HepG2 (cell line): Measurements from ENCODE around the gene BHMT. TPM values are rescaled to one million over a fixed set of nuclear protein-coding genes. Genes with fewer than 3 reads are reported as not detected.

ENCODE experiments used
- ATF1 ChIP-seq: IDR thresholded peaks from 2 replicates; pipeline ENCODE4 v1.6.1; 2016; ENCODE audit warnings: mild to moderate bottlenecking, control low read depth
- E2F1 ChIP-seq: sonication (generic); formaldehyde crosslinking; IDR thresholded peaks from 2 replicates; pipeline ENCODE4 v1.5.0; 2020; ENCODE audit warnings: missing genetic modification reagents
- FOXO1 ChIP-seq: sonication (generic); formaldehyde crosslinking; IDR thresholded peaks from 2 replicates; pipeline ENCODE4 v1.4.0; 2020; ENCODE audit warnings: missing genetic modification reagents
- GZF1 ChIP-seq: sonication (generic); formaldehyde crosslinking; IDR thresholded peaks from 2 replicates; pipeline ENCODE4 v1.5.1; 2020; ENCODE audit warnings: mild to moderate bottlenecking, missing genetic modification reagents
- IKZF4 ChIP-seq: sonication (generic); formaldehyde crosslinking; IDR thresholded peaks from 2 replicates; pipeline ENCODE4 v1.5.1; 2020; ENCODE audit warnings: borderline replicate concordance, mild to moderate bottlenecking, low read depth, missing genetic modification reagents; ENCODE audit errors: not compliant biosample characterization
- LBX2 ChIP-seq: sonication (generic); formaldehyde crosslinking; IDR thresholded peaks from 2 replicates; pipeline ENCODE4 v1.5.0; 2020; ENCODE audit warnings: missing genetic modification reagents, mild to moderate bottlenecking, borderline replicate concordance
- SP5 ChIP-seq: IDR thresholded peaks from 2 replicates; pipeline ENCODE4 v1.6.1; 2016; ENCODE audit warnings: low read depth, borderline replicate concordance
- ZFP41 ChIP-seq: sonication (generic); formaldehyde crosslinking; IDR thresholded peaks from 2 replicates; pipeline ENCODE4 v1.4.0; 2020; ENCODE audit warnings: mild to moderate bottlenecking, missing genetic modification reagents, borderline replicate concordance
- ZNF367 ChIP-seq: sonication (generic); formaldehyde crosslinking; IDR thresholded peaks from 2 replicates; pipeline ENCODE4 v1.4.0; 2020; ENCODE audit warnings: missing genetic modification reagents, borderline replicate concordance
- ZNF562 ChIP-seq: sonication (generic); formaldehyde crosslinking; IDR thresholded peaks from 2 replicates; pipeline ENCODE4 v1.8.0; 2022; ENCODE audit warnings: missing genetic modification reagents, borderline replicate concordance
- ZNF746 ChIP-seq: sonication (generic); formaldehyde crosslinking; IDR thresholded peaks from 2 replicates; pipeline ENCODE4 v1.8.0; 2022; ENCODE audit warnings: mild to moderate bottlenecking, missing genetic modification reagents
- polyA plus RNA-seq, 8 experiments: library from polyadenylated mRNA; depleted of rRNA in 3 of 8; stranded (reverse) in 7 of 8; unstranded in 1 of 8; fragments of >200 nt; fragmentation: Illumina TruSeq in 4 of 8; extraction: Trizol in 4 of 8; gene quantifications; 2 replicates each; pipeline versions ENCODE4 v1.2.1 to v1.2.3, GENCODE V29; 2011 to 2016; ENCODE audit warnings: low read depth in 4 of 8, missing spikeins in 1 of 8, mixed read lengths in 1 of 8; ENCODE audit not compliant: insufficient read depth in 1 of 8
- total RNA-seq, 5 experiments: library from RNA; depleted of rRNA; stranded (reverse); fragments of >200 nt; fragmentation: Illumina TruSeq; extraction: Trizol; gene quantifications; 2 replicates each; pipeline ENCODE4 v1.2.3, GENCODE V29; 2016; ENCODE audit warnings: low read depth in 1 of 5
- TF ChIP-seq, protein P1 (sequence below): sonication (generic); formaldehyde crosslinking; IDR thresholded peaks from 2 replicates; pipeline ENCODE4 v1.8.1; 2023; ENCODE audit warnings: missing genetic modification reagents, inconsistent platforms, borderline replicate concordance
- TF ChIP-seq, protein P2 (sequence below): sonication (generic); formaldehyde crosslinking; IDR thresholded peaks from 2 replicates; pipeline ENCODE4 v1.9.0; 2021; ENCODE audit warnings: missing genetic modification reagents, borderline replicate concordance
- TF ChIP-seq, protein P3 (sequence below): sonication (generic); formaldehyde crosslinking; IDR thresholded peaks from 2 replicates; pipeline ENCODE4 v1.5.0; 2020; ENCODE audit warnings: mild to moderate bottlenecking, low read depth, missing genetic modification reagents, borderline replicate concordance
- TF ChIP-seq, protein P4 (sequence below): fragments of 450-650 bp; IDR thresholded peaks from 2 replicates; pipeline ENCODE4 v1.6.1; 2017
- TF ChIP-seq, protein P5 (sequence below): IDR thresholded peaks from 2 replicates; pipeline ENCODE4 v1.6.1; 2016
- TF ChIP-seq, protein P6 (sequence below): sonication (generic); formaldehyde crosslinking; IDR thresholded peaks from 2 replicates; pipeline ENCODE4 v1.4.0; 2020; ENCODE audit warnings: missing genetic modification reagents

The BHMT gene
- total and polyA plus RNA-seq, 2 of the 13 experiments (the other 11 are each of a cell fraction or from before 2014, with no cell fraction given), result 0.40 to 6.4 TPM

- TF ChIP-seq, protein P1, sequence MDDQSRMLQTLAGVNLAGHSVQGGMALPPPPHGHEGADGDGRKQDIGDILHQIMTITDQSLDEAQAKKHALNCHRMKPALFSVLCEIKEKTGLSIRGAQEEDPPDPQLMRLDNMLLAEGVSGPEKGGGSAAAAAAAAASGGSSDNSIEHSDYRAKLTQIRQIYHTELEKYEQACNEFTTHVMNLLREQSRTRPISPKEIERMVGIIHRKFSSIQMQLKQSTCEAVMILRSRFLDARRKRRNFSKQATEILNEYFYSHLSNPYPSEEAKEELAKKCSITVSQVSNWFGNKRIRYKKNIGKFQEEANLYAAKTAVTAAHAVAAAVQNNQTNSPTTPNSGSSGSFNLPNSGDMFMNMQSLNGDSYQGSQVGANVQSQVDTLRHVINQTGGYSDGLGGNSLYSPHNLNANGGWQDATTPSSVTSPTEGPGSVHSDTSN (CRISPR knock-in tag), result no peak
- TF ChIP-seq, protein P2, sequence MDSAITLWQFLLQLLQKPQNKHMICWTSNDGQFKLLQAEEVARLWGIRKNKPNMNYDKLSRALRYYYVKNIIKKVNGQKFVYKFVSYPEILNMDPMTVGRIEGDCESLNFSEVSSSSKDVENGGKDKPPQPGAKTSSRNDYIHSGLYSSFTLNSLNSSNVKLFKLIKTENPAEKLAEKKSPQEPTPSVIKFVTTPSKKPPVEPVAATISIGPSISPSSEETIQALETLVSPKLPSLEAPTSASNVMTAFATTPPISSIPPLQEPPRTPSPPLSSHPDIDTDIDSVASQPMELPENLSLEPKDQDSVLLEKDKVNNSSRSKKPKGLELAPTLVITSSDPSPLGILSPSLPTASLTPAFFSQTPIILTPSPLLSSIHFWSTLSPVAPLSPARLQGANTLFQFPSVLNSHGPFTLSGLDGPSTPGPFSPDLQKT (CRISPR knock-in tag), result no peak
- TF ChIP-seq ZFP41 (no peak), IKZF4 (CRISPR knock-in tag) (no peak), ZNF367 (CRISPR knock-in tag) (no peak), E2F1 (CRISPR knock-in tag) (no peak), LBX2 (no peak), GZF1 (CRISPR knock-in tag) (no peak), FOXO1 (no peak), ATF1 (CRISPR knock-in tag) (no peak), SP5 (CRISPR knock-in tag) (no peak), ZNF746 (CRISPR knock-in tag) (peak; percentile 23; the same call in 1 of the 2 replicates), ZNF562 (CRISPR knock-in tag) (no peak)
- TF ChIP-seq, protein P3, sequence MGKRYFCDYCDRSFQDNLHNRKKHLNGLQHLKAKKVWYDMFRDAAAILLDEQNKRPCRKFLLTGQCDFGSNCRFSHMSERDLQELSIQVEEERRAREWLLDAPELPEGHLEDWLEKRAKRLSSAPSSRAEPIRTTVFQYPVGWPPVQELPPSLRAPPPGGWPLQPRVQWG, result no peak
- TF ChIP-seq, protein P4, sequence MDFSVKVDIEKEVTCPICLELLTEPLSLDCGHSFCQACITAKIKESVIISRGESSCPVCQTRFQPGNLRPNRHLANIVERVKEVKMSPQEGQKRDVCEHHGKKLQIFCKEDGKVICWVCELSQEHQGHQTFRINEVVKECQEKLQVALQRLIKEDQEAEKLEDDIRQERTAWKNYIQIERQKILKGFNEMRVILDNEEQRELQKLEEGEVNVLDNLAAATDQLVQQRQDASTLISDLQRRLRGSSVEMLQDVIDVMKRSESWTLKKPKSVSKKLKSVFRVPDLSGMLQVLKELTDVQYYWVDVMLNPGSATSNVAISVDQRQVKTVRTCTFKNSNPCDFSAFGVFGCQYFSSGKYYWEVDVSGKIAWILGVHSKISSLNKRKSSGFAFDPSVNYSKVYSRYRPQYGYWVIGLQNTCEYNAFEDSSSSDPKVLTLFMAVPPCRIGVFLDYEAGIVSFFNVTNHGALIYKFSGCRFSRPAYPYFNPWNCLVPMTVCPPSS, result no peak
- TF ChIP-seq, protein P5, sequence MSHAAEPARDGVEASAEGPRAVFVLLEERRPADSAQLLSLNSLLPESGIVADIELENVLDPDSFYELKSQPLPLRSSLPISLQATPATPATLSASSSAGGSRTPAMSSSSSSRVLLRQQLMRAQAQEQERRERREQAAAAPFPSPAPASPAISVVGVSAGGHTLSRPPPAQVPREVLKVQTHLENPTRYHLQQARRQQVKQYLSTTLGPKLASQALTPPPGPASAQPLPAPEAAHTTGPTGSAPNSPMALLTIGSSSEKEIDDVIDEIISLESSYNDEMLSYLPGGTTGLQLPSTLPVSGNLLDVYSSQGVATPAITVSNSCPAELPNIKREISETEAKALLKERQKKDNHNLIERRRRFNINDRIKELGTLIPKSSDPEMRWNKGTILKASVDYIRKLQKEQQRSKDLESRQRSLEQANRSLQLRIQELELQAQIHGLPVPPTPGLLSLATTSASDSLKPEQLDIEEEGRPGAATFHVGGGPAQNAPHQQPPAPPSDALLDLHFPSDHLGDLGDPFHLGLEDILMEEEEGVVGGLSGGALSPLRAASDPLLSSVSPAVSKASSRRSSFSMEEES (CRISPR knock-in tag), result no peak
- TF ChIP-seq, protein P6, sequence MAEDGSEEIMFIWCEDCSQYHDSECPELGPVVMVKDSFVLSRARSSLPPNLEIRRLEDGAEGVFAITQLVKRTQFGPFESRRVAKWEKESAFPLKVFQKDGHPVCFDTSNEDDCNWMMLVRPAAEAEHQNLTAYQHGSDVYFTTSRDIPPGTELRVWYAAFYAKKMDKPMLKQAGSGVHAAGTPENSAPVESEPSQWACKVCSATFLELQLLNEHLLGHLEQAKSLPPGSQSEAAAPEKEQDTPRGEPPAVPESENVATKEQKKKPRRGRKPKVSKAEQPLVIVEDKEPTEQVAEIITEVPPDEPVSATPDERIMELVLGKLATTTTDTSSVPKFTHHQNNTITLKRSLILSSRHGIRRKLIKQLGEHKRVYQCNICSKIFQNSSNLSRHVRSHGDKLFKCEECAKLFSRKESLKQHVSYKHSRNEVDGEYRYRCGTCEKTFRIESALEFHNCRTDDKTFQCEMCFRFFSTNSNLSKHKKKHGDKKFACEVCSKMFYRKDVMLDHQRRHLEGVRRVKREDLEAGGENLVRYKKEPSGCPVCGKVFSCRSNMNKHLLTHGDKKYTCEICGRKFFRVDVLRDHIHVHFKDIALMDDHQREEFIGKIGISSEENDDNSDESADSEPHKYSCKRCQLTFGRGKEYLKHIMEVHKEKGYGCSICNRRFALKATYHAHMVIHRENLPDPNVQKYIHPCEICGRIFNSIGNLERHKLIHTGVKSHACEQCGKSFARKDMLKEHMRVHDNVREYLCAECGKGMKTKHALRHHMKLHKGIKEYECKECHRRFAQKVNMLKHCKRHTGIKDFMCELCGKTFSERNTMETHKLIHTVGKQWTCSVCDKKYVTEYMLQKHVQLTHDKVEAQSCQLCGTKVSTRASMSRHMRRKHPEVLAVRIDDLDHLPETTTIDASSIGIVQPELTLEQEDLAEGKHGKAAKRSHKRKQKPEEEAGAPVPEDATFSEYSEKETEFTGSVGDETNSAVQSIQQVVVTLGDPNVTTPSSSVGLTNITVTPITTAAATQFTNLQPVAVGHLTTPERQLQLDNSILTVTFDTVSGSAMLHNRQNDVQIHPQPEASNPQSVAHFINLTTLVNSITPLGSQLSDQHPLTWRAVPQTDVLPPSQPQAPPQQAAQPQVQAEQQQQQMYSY (CRISPR knock-in tag), result no peak
These were observed 22.2 kb downstream of the BHMT start (continued) for GRCh38 chr5:79133657-79134451.
